Measurements from ENCODE around the gene NUP58.
A peak's percentile ranks its signal among the peaks of the same experiment; 100 is the strongest.
"Not testable (repeated sequence)": the region's sequence is repeated elsewhere in the genome, so short reads cannot be mapped to it uniquely, and the experiment has no call there.

The NUP58 gene

GRCh38 chr13:25306671-25307464 is 5.4 kb downstream of the NUP58 start:
- DNase-seq: no peak

GRCh38 chr13:25310891-25311290 is 9.5 kb downstream of the NUP58 start:
- DNase-seq: no peak

- DNase-seq: not testable (repeated sequence)
Measured at GRCh38 chr13:25318946-25319345, 17.5 kb downstream of the NUP58 start.

- no peak for DNase-seq
Measured at GRCh38 chr13:25319771-25320170, 18.3 kb downstream of the NUP58 start.

- no peak for DNase-seq
Measured at GRCh38 chr13:25324100-25324499, 22.7 kb downstream of the NUP58 start.

GRCh38 chr13:25329706-25330105 is 28.3 kb downstream of the NUP58 start:
- DNase-seq: no peak

GRCh38 chr13:25330541-25330940 is 29.1 kb downstream of the NUP58 start:
- no peak for DNase-seq

- DNase-seq: no peak
Measured at GRCh38 chr13:25335856-25336255, 34.4 kb downstream of the NUP58 start.

GRCh38 chr13:25345576-25345975 is 44.2 kb downstream of the NUP58 start:
- DNase-seq: no peak

- no peak for DNase-seq
Measured at GRCh38 chr13:25347151-25347550, 45.7 kb downstream of the NUP58 start.

GRCh38 chr13:25351404-25351803 is 50.0 kb downstream of the NUP58 start:
- no peak for DNase-seq

- DNase-seq: no peak
Measured at GRCh38 chr13:25352230-25352629, 50.8 kb downstream of the NUP58 start.

GRCh38 chr13:25352806-25353205 is 51.4 kb downstream of the NUP58 start:
- no peak for DNase-seq

GRCh38 chr13:25353344-25353743 is 51.9 kb downstream of the NUP58 start:
- DNase-seq: no peak

- no peak for DNase-seq
Measured at GRCh38 chr13:25354377-25354776, 53.0 kb downstream of the NUP58 start.

GRCh38 chr13:25360443-25360842 is 59.0 kb downstream of the NUP58 start:
- DNase-seq: not testable (repeated sequence)

- DNase-seq: no peak
Measured at GRCh38 chr13:25365720-25366235, 64.4 kb downstream of the NUP58 start.

- DNase-seq: no peak
Measured at GRCh38 chr13:25371158-25371874, 69.9 kb downstream of the NUP58 start.

- no peak for DNase-seq
Measured at GRCh38 chr13:25371875-25372283, 70.5 kb downstream of the NUP58 start, which contains the start of gene ATP8A2. Gene ATP8A2, plus strand, starts transcription at chr13:25371974. Its CDS starts 239 bp downstream, at chr13:25372213.

- no peak for DNase-seq
Measured at GRCh38 chr13:25372284-25373081, 71.1 kb downstream of the NUP58 start.

- DNase-seq: peak; percentile 14 to 34
Measured at GRCh38 chr13:25375727-25376358, 74.4 kb downstream of the NUP58 start.

- no peak for DNase-seq
Measured at GRCh38 chr13:25377244-25377962, 76.0 kb downstream of the NUP58 start.
